Activated naive CD8-positive, alpha-beta T cell treated with anti-CD3 and anti-CD28 coated beads for 36 hours (primary cell): Measurements from ENCODE around the gene SLC5A10. TPM values are rescaled to one million over a fixed set of nuclear protein-coding genes. Genes with fewer than 3 reads are reported as not detected.
"Not testable (repeated sequence)": the region's sequence is repeated elsewhere in the genome, so short reads cannot be mapped to it uniquely, and the experiment has no call there.

Source experiments
- DNase-seq: peaks from one replicate; pipeline ENCODE4 v3.0.0; 2021
- H3K27ac Mint-ChIP-seq: one replicate; pipeline ENCODE4 v1.8.0; 2022; ENCODE audit warnings: mild to moderate bottlenecking, moderate library complexity, mixed read lengths
- H3K27me3 Mint-ChIP-seq: one replicate; pipeline ENCODE4 v1.8.0; 2022; ENCODE audit warnings: mild to moderate bottlenecking, mixed read lengths
- H3K36me3 Mint-ChIP-seq: one replicate; pipeline ENCODE4 v1.8.0; 2021; ENCODE audit warnings: mild to moderate bottlenecking, mixed read lengths
- H3K4me1 Mint-ChIP-seq: one replicate; pipeline ENCODE4 v1.8.0; 2021; ENCODE audit warnings: mixed read lengths
- H3K4me3 Mint-ChIP-seq: one replicate; pipeline ENCODE4 v1.8.0; 2022; ENCODE audit warnings: mild to moderate bottlenecking, moderate library complexity, mixed read lengths
- H3K9me3 Mint-ChIP-seq: one replicate; pipeline ENCODE4 v1.8.0; 2022; ENCODE audit warnings: mixed read lengths
- total RNA-seq, 2 experiments: library from RNA; stranded (reverse); gene quantifications; one replicate each; pipeline ENCODE4 v1.2.3, GENCODE V29; 2021

Gene SLC5A10
- total RNA-seq = not detected

GRCh38 chr17:18951941-18952842 lies at the start of gene SLC5A10:
TSS of gene SLC5A10 (plus strand) at chr17:18952165. CDS start at chr17:18952206, 41 bp downstream.
- H3K4me1 Mint-ChIP-seq = peaks cover 17% of the 10 kb centered on the region
- no peaks in the 10 kb centered on the region for H3K27me3 Mint-ChIP-seq
- DNase-seq = no peak
- no peak within 1 kb of the TSS for H3K4me3 Mint-ChIP-seq
- H3K27ac Mint-ChIP-seq = no peak within 1 kb of the TSS
- no peaks in the 10 kb centered on the region for H3K9me3 Mint-ChIP-seq
- peaks cover 2% of the 10 kb centered on the region for H3K36me3 Mint-ChIP-seq

GRCh38 chr17:18904482-18904881 lies 47.5 kb upstream of the SLC5A10 start:
- H3K9me3 Mint-ChIP-seq = peaks cover 2% of the 10 kb centered on the region
- peaks cover 39% of the 10 kb centered on the region for H3K4me1 Mint-ChIP-seq
- no peak for DNase-seq
- no peak overlapping the region for H3K27ac Mint-ChIP-seq
- H3K27me3 Mint-ChIP-seq = no peaks in the 10 kb centered on the region
- no peak overlapping the region for H3K4me3 Mint-ChIP-seq
- H3K36me3 Mint-ChIP-seq = peaks cover 46% of the 10 kb centered on the region

- no peak overlapping the region for H3K4me3 Mint-ChIP-seq
- peaks cover under 1% of the 10 kb centered on the region for H3K9me3 Mint-ChIP-seq
Observed at GRCh38 chr17:18905226-18905625, 46.7 kb upstream of the SLC5A10 start.

GRCh38 chr17:18910326-18910725 lies 41.6 kb upstream of the SLC5A10 start:
- no peak for DNase-seq
- Mint-ChIP-seq H3K9me3 (no peaks in the 10 kb centered on the region), H3K4me1 (peaks cover 2% of the 10 kb centered on the region), H3K27me3 (no peaks in the 10 kb centered on the region), H3K36me3 (peaks cover 37% of the 10 kb centered on the region), H3K4me3 (no peak overlapping the region), H3K27ac (no peak overlapping the region)

More at GRCh38 chr17:18905226-18905625, 46.7 kb upstream of the SLC5A10 start:
- Mint-ChIP-seq H3K36me3 (peaks cover 44% of the 10 kb centered on the region), H3K4me1 (peaks cover 34% of the 10 kb centered on the region), H3K27ac (no peak overlapping the region), H3K27me3 (no peaks in the 10 kb centered on the region)
- DNase-seq = no peak

- no peak overlapping the region for H3K27ac Mint-ChIP-seq
- DNase-seq = no peak
- H3K27me3 Mint-ChIP-seq = no peaks in the 10 kb centered on the region
- H3K4me3 Mint-ChIP-seq = no peak overlapping the region
- peaks cover 2% of the 10 kb centered on the region for H3K4me1 Mint-ChIP-seq
- peaks cover 40% of the 10 kb centered on the region for H3K36me3 Mint-ChIP-seq
- H3K9me3 Mint-ChIP-seq = no peaks in the 10 kb centered on the region
Observed at GRCh38 chr17:18910881-18911280, 41.1 kb upstream of the SLC5A10 start.

- H3K36me3 Mint-ChIP-seq = peaks cover 43% of the 10 kb centered on the region
- no peak for DNase-seq
- no peaks in the 10 kb centered on the region for H3K27me3 Mint-ChIP-seq
- H3K9me3 Mint-ChIP-seq = no peaks in the 10 kb centered on the region
- no peak overlapping the region for H3K4me3 Mint-ChIP-seq
- peaks cover 38% of the 10 kb centered on the region for H3K4me1 Mint-ChIP-seq
- no peak overlapping the region for H3K27ac Mint-ChIP-seq
Observed at GRCh38 chr17:18916816-18917500, 35.0 kb upstream of the SLC5A10 start.

- no peaks in the 10 kb centered on the region for H3K9me3 Mint-ChIP-seq
- no peak overlapping the region for H3K4me3 Mint-ChIP-seq
- peaks cover 41% of the 10 kb centered on the region for H3K36me3 Mint-ChIP-seq
- peaks cover 43% of the 10 kb centered on the region for H3K4me1 Mint-ChIP-seq
- no peaks in the 10 kb centered on the region for H3K27me3 Mint-ChIP-seq
- DNase-seq = no peak
- no peak overlapping the region for H3K27ac Mint-ChIP-seq
Observed at GRCh38 chr17:18917506-18918032, 34.4 kb upstream of the SLC5A10 start.

GRCh38 chr17:18919963-18920362 lies 32.0 kb upstream of the SLC5A10 start:
- Mint-ChIP-seq H3K27me3 (no peaks in the 10 kb centered on the region), H3K4me1 (peaks cover 53% of the 10 kb centered on the region), H3K4me3 (no peak overlapping the region), H3K9me3 (no peaks in the 10 kb centered on the region), H3K36me3 (peaks cover 38% of the 10 kb centered on the region), H3K27ac (peak overlapping the region; percentile 17)
- DNase-seq = no peak

- DNase-seq = no peak
- H3K9me3 Mint-ChIP-seq = no peaks in the 10 kb centered on the region
- peak overlapping the region; percentile 18 for H3K4me3 Mint-ChIP-seq
- H3K36me3 Mint-ChIP-seq = peaks cover 39% of the 10 kb centered on the region
- H3K27ac Mint-ChIP-seq = peak overlapping the region; percentile 84
- no peaks in the 10 kb centered on the region for H3K27me3 Mint-ChIP-seq
- peaks cover 61% of the 10 kb centered on the region for H3K4me1 Mint-ChIP-seq
Observed at GRCh38 chr17:18920911-18921441, 31.0 kb upstream of the SLC5A10 start.

GRCh38 chr17:18921485-18921884 lies 30.5 kb upstream of the SLC5A10 start:
- Mint-ChIP-seq H3K27me3 (no peaks in the 10 kb centered on the region), H3K27ac (peak overlapping the region; percentile 84), H3K9me3 (no peaks in the 10 kb centered on the region), H3K4me1 (peaks cover 63% of the 10 kb centered on the region), H3K4me3 (peak overlapping the region; percentile 18), H3K36me3 (peaks cover 38% of the 10 kb centered on the region)
- no peak for DNase-seq

- Mint-ChIP-seq H3K4me3 (peak overlapping the region; percentile 29), H3K27ac (peak overlapping the region; percentile 84), H3K4me1 (peaks cover 66% of the 10 kb centered on the region), H3K9me3 (no peaks in the 10 kb centered on the region), H3K27me3 (no peaks in the 10 kb centered on the region), H3K36me3 (peaks cover 40% of the 10 kb centered on the region)
- peak; percentile 24 for DNase-seq
Observed at GRCh38 chr17:18921912-18922451, 30.0 kb upstream of the SLC5A10 start.

GRCh38 chr17:18922596-18922995 lies 29.4 kb upstream of the SLC5A10 start:
- H3K27me3 Mint-ChIP-seq, H3K4me3 Mint-ChIP-seq, DNase-seq, H3K9me3 Mint-ChIP-seq: not testable (repeated sequence)
- H3K27ac Mint-ChIP-seq = peak overlapping the region; percentile 84
- H3K36me3 Mint-ChIP-seq = peaks cover 37% of the 10 kb centered on the region
- peaks cover 62% of the 10 kb centered on the region for H3K4me1 Mint-ChIP-seq

- Mint-ChIP-seq H3K27me3 (no peaks in the 10 kb centered on the region), H3K9me3 (no peaks in the 10 kb centered on the region), H3K4me1 (peaks cover 46% of the 10 kb centered on the region), H3K27ac (peak overlapping the region; percentile 2), H3K36me3 (peaks cover 40% of the 10 kb centered on the region), H3K4me3 (no peak overlapping the region)
- no peak for DNase-seq
Observed at GRCh38 chr17:18925187-18925586, 26.8 kb upstream of the SLC5A10 start.

- no peak overlapping the region for H3K4me3 Mint-ChIP-seq
- H3K9me3 Mint-ChIP-seq = no peaks in the 10 kb centered on the region
- H3K27ac Mint-ChIP-seq = no peak overlapping the region
- H3K27me3 Mint-ChIP-seq = no peaks in the 10 kb centered on the region
- DNase-seq = no peak
- H3K4me1 Mint-ChIP-seq = peaks cover 36% of the 10 kb centered on the region
- peaks cover 44% of the 10 kb centered on the region for H3K36me3 Mint-ChIP-seq
Observed at GRCh38 chr17:18928628-18929125, 23.3 kb upstream of the SLC5A10 start.
